SK-N-DZ (cell line): Measurements from ENCODE around the gene ARHGAP26.

Source experiments
- DNase-seq: peaks from one replicate; pipeline ENCODE4 v3.0.0-alpha.2; 2015; ENCODE audit warnings: low spot score

Gene ARHGAP26

DNA sequence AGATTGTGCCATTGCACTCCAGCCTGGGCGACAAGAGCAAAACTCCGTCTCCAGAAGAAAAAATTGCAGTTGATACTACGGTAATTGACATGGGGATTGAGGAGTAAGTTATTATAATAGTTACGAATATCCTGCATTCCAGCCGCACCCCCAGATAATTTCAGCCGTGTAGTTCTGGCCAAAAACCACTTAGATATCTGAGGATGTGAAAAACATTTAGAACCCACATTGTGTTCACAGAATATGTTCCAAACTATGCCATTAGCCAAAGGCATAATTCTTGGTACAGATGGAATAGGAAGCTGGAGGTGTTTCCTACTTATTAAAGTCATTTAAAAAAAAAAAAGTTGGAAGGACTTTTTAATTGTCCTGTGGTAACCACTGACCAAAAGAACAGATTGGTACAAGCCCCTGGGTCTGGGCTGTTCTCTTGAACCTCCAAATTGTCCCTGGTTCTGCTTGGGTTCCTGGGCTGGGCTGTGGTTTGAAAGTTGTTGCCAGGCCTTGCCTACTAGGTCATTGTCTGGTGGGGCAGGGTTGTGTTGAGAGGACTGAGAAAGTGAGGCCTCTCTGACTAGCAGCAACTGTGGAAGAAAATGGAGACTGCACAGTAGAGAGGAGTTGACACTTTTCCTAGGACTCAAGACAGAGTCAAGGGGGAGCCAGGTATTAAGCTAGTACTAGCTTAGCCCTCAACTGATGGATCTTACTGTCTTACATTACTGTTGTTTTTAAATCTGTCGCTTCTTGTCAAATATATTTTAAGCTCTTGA is 434.5 kb downstream of the ARHGAP26 start:
- no peak for DNase-seq

GRCh38 chr5:143205386-143205785 is 435.2 kb downstream of the ARHGAP26 start:
- DNase-seq, result no peak

- no peak for DNase-seq
These were observed 435.7 kb downstream of the ARHGAP26 start for GRCh38 chr5:143205883-143206195.

GRCh38 chr5:143206196-143207053 is 436.2 kb downstream of the ARHGAP26 start:
- DNase-seq, result no peak

GRCh38 chr5:143207058-143207457 is 436.9 kb downstream of the ARHGAP26 start:
- no peak for DNase-seq

DNA sequence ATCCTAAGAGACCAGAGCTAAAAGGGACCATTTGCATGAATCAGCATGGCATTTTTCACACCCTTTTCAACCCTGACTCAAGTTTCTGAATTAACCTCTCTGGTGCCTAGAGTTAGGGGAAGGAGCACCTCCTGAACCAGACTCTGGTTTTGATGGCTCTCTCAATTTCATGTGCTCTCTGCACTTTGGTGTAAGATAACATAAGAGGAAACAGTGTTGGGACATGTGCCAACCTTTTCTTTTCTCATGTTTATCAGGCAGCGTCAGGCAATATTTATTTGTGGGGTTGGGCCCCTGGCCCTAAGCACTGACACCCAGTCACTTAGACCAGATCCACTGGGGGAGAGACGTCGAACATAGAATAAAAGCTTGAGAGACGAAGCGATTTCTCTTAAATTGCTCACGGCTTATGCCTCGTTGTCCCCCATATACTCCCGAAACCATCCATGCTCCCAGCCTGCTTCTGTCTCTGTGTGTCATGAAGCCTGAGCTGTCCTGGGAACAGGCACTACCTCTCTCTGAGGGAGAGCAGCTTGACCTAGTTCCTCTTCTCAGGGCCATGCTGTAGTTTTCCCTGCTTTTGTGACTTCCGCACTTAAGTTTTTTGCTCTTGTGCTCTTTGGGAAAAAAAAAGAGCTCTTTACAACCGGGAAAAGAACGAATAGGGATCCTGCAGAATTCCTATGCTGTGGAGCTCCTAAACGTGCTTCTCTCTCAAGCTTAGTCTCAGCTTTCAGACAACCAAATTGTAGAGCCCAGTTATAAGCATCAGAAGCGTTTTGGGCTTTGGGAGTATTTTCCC is 437.6 kb downstream of the ARHGAP26 start:
- no peak for DNase-seq

GRCh38 chr5:143208365-143208641 is 438.1 kb downstream of the ARHGAP26 start:
- no peak for DNase-seq

GRCh38 chr5:143208781-143209510 is 438.8 kb downstream of the ARHGAP26 start:
- DNase-seq, result no peak

GRCh38 chr5:143209881-143210395 is 439.8 kb downstream of the ARHGAP26 start:
- DNase-seq, result peak; percentile 63

- no peak for DNase-seq
These were observed 440.4 kb downstream of the ARHGAP26 start for GRCh38 chr5:143210576-143210975.

DNA sequence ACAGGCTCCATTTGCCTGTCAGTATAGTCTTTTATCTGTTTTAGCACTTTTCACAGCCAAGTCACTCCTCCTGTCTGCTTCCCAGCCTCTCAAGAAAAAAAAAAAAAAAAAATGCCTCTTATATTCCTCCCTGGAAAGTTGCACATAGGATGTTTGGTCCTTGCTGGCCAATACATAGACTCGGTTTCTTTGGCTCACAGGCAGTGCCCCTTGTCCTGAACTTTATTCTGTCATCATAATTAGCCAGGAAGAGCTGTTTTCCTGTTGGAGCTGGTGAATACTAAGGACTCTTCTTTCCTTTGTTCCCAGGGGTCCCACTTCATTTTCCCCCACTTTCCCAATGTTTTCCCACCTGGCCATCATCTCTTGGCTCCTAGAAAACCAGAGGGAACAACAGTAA is 442.1 kb downstream of the ARHGAP26 start:
- no peak for DNase-seq

- DNase-seq, result no peak
These were observed 443.2 kb downstream of the ARHGAP26 start for GRCh38 chr5:143213231-143213850.

DNA sequence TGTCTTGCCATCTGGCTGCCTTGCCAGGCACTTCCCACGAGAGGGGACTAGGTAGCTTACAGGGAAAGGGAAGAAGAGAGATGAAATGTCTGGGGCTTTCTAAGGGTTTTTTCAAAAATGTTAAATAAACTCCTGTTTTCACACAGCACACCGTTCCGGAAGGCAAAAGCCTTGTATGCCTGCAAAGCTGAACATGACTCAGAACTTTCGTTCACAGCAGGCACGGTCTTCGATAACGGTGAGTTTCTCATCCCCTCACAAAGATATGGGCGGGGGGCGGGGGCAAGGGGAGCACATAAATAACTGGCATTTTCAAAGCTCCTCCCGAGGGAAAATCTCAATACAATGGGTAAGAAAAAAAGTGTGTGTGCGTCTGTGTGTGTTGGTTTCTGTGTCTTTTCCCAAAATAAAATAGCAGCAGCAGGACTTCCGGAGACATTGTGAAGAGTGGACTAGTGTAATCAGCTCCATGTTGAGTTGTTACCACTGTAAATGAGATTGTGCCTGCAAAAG is 443.7 kb downstream of the ARHGAP26 start:
- no peak for DNase-seq

- no peak for DNase-seq
These were observed 444.3 kb downstream of the ARHGAP26 start for GRCh38 chr5:143214458-143214857.

DNA sequence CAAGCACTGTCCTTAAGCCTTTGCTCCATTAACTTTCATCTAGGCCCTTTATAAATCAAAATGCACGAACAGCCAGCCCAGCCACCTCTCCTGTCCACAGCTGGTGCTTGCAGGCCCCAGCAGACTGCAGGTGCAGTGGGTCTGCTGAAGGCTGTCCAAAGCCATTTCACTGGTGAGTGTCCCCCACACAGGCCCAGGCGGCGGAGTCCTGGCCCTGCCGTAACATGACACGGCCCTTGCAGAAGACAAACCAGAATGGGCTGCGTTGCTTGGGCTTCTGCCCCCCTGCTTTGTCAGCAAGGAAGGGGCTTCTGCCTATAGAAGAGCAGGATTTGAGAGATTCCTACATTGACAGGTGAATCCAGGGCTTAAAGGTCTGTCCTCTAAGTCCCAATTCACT is 444.7 kb downstream of the ARHGAP26 start:
- DNase-seq, result peak; percentile 47

GRCh38 chr5:143215690-143216089 is 445.5 kb downstream of the ARHGAP26 start:
- no peak for DNase-seq

DNA sequence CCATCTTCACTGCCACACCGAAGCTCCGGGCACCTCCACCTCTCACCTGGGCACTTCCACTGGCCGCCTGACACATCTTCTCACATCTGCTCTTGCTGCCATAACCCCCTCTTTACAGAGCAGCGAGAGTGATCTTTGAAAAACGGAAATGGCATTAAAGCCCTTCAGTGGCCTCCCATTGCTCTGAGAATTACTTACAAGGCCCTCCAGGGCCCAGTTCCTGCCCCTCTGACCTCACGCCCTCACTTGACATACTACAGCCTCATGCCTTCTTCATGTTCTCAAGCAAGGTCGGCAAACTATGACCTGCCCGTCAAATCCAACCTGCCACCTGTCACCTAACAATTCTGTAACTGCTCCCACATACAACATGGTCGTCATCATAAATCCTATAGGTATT is 446.0 kb downstream of the ARHGAP26 start:
- no peak for DNase-seq

DNA sequence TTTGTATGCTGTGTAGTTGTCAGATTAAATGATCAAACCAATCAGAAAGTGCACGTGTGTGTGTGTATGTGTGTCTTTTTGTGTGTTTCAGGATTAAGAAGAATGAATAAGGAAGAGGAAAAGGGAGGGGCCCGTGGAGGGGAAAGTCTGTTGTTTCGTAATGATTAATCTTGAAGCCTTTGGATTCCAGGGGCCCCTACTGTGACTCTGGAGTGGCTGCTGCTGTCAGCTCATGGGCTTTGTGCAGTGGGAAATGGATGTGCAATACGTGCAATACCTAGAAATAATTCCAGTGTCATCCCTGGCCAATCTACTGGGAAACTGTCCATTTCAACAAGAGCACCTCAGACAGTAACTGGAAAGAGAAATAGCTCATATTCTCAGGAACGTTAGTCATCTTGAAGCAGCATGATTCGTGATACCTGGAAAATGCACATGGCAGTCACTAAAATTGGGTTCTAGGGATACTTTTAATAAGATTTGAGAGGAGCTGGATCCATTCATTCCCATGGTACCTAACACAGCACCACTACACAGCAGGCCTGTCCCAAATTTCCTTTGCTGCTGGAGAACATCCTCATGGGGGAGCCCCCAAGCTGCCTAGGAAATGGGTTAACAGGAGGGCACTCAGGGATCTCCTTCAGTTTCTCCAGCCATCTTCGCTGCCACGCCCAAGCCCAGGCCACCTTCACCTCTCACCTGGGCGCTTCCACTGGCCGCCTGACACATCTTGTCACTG is 447.1 kb downstream of the ARHGAP26 start:
- no peak for DNase-seq

DNA sequence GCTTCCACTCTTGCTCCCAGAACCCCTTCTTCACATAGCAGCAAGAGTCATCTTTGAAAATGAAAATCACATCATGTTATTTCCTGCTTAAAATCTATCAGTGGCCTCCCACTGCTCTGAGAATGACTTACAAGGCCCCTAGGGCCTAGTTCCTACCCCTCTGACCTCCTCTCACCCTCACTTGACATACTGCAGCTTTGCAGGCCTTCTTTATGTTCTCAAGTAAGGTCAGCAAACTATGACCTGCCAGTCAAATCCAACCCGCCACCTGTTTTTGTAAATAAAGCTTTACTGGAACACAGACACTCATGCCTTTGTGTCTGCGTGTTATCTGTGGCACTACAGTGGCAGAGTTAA is 447.6 kb downstream of the ARHGAP26 start:
- no peak for DNase-seq

GRCh38 chr5:143218517-143219170 is 448.5 kb downstream of the ARHGAP26 start:
- DNase-seq, result no peak
